GM12891 (cell line): ENCODE results near the gene NT5DC4.

ENCODE experiments used
- DNase-seq: peaks from one replicate; pipeline ENCODE4 v3.0.0; 2011; ENCODE audit warnings: low spot score; ENCODE audit not compliant: insufficient read length
- FAIRE-seq: peaks from 2 replicates; lab custom pipeline; 2011; peaks lifted over from hg19 to GRCh38; lab: Jason Lieb, UNC
- PAX5 ChIP-seq: IDR thresholded peaks from 2 replicates; pipeline ENCODE4 v1.6.1; 2011; ENCODE audit warnings: low read length, moderate library complexity, mild to moderate bottlenecking; ENCODE audit not compliant: insufficient read depth, severe bottlenecking
- POLR2A ChIP-seq: IDR thresholded peaks from 2 replicates; pipeline ENCODE4 v1.6.1; 2011; ENCODE audit warnings: low read depth, low read length, control low read depth
- POLR2AphosphoS5 ChIP-seq: IDR thresholded peaks from 2 replicates; pipeline ENCODE4 v1.6.1; 2011; ENCODE audit warnings: low read depth, low read length, control low read depth
- POU2F2 ChIP-seq: IDR thresholded peaks from 2 replicates; pipeline ENCODE4 v1.6.1; 2011; ENCODE audit warnings: low read depth, mild to moderate bottlenecking, control low read depth, low read length, moderate library complexity
- SPI1 ChIP-seq: IDR thresholded peaks from 2 replicates; pipeline ENCODE4 v1.6.1; 2011; ENCODE audit warnings: low read depth, low read length, control low read depth
- TAF1 ChIP-seq: IDR thresholded peaks from 2 replicates; pipeline ENCODE4 v1.6.1; 2011; ENCODE audit warnings: low read depth, low read length, control low read depth

Gene NT5DC4

DNA sequence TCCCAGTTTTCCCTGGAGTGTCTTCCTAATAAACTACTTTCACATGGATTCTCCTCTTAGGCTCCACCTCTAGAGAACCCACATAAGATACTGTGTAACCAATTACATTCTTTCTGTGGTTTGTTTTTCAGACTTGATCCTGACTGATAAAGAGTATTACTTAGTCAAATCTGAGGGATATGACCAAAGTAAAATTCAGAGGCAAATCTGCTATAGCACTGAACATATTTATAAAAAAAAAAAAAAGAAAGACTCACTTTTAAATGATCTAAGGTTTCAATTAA, 29.7 kb downstream of the NT5DC4 start:
- FAIRE-seq: no peak
- no peak for DNase-seq
- TF ChIP-seq POLR2A: no peak
- TF ChIP-seq POU2F2: no peak
- no peak for TF ChIP-seq POLR2AphosphoS5
- TF ChIP-seq SPI1: no peak
- no peak for TF ChIP-seq TAF1
- TF ChIP-seq PAX5: no peak

DNA sequence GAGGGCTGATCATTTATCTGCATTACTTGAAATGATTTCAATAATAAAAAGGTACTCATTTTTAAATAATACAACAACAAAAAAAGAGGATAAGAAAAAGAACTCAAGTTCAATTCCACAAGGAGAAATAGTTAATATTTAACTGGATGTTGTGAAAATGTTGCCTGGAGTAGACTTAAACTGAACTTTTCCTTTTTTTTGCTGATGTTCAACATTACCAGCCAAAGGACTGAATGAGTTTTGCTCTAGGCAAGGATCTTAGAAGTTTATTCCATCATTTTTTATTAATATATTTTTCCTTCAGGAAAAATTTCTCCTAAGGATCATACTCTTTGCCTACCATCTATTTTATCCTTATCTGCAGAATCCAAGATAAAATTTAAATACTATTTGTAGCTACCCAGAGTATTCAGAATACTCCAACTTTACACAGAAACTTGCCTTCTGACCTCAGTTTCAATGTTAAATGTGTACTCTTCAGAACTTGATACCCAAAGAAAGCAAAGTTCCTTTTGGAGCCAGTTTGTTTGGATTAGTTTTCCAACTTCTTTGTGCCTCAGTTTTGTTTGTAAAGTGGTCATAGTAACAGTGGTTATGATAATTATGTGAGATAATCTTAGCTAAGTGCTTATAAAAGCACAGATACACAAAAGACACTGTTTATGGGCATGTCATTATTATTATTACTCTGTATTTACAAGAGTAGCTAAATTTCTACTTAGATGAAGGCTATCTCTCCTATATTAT, 30.8 kb downstream of the NT5DC4 start:
- no peak for DNase-seq
- FAIRE-seq: no peak
- TF ChIP-seq TAF1 (no peak), SPI1 (no peak), POU2F2 (no peak), PAX5 (no peak), POLR2AphosphoS5 (no peak), POLR2A (no peak)

DNA sequence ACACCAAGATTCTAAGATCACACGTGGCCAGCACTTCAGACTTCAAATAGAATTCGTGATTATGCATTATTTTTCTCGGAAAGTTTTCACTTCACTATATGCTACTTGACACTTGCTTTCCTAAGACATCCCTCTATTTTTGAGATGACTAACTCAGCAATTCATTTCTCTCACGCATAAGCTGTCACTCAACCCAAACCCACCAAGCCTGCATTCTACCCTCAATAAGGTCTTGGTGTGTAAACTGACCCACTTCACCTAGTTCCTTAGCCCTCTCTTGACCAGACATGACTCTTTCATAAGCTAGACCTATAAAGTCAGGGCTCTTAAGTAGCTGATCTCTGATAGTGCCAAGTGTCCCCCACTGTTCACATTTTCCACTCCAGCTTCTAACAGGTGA, 31.8 kb downstream of the NT5DC4 start:
- DNase-seq (no peak), FAIRE-seq (no peak)
- TF ChIP-seq PAX5 (no peak), POU2F2 (no peak), SPI1 (no peak), POLR2A (no peak), TAF1 (no peak), POLR2AphosphoS5 (no peak)

DNA sequence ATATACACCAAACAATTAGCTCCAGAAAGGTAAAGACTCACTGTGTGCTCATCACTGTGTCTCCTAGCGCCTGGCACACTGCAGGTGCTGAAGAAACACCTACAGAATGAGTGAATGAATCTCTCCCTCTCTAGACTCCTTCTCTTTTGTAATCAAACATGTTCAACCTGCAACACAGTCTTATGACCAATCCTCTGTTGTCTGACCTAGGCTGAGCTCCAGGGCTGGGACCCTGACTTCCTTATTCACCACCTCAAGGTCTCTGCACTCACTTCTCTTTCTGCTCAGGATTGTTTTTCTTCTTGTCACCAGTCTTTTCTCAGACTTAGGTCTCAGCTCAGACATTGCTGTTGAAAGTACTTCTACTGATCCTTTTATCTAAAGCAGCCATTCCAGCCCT, 33.7 kb downstream of the NT5DC4 start:
- TF ChIP-seq POLR2AphosphoS5 (no peak), POLR2A (no peak), POU2F2 (no peak), PAX5 (no peak), TAF1 (no peak), SPI1 (no peak)
- no peak for DNase-seq
- no peak for FAIRE-seq

DNA sequence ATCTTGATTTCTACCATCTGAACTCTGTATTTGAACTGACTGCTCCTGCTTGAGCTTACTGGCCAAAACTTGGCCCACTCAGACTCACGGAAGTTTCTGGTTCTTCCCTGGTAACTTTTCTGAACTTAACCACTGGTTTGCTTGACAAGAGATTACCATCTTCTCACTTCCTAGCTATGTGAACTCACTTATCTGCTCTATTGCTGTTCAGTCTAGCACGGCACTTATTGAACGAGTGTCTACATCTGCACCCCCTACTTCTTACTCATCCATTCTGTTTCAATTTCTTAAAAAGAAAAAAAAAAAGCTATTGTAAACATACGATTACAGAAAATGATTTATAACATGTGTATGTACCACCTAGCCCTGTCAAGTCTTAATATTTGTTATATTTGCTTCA, 34.6 kb downstream of the NT5DC4 start:
- FAIRE-seq: no peak
- DNase-seq: no peak
- TF ChIP-seq PAX5 (no peak), POLR2A (no peak), POU2F2 (no peak), POLR2AphosphoS5 (no peak), SPI1 (no peak), TAF1 (no peak)

DNA sequence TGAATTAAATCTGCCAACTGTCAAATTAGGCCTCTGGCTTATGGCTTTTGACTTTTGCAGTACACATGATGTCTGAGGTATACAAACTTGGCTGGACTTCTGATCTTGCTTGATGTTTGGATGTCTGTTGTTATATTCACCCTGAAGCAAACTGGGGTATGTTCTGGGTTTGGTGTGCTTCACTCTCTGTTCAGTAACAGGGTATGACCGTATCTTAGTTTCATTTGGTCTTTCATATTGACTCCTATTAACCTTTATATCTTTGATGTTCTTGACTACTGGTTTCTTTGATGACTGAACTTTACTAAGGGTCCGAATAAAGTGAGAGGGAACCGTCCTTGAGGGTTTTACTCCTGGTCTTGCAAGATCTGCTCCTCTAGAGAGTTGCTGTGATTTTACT, 35.4 kb downstream of the NT5DC4 start:
- DNase-seq (no peak), FAIRE-seq (no peak)
- TF ChIP-seq POLR2AphosphoS5 (no peak), PAX5 (no peak), POLR2A (no peak), SPI1 (no peak), POU2F2 (no peak), TAF1 (no peak)

DNA sequence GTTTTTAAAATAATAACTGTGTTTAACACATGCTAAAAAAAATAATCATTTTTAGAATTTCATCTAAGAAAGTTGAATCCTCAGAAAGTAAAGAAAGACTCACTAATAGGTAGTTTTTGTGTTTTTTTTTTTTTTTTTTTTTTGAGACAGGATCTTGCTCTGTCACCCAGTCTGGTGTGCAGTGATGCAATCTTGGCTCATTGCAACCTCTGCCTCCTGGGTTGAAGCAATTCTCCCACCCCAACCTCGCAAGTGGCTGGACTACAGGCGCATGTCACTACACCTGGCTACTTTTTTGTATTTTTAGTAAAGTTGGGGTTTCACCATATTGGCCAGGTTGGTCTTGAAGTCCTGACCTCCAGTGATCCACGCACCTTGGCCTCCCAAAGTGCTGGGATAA, 36.4 kb downstream of the NT5DC4 start:
- TF ChIP-seq SPI1: no peak
- TF ChIP-seq PAX5: no peak
- no peak for TF ChIP-seq POU2F2
- no peak for TF ChIP-seq TAF1
- no peak for TF ChIP-seq POLR2A
- TF ChIP-seq POLR2AphosphoS5: no peak
- FAIRE-seq (no peak), DNase-seq (no peak)

DNA sequence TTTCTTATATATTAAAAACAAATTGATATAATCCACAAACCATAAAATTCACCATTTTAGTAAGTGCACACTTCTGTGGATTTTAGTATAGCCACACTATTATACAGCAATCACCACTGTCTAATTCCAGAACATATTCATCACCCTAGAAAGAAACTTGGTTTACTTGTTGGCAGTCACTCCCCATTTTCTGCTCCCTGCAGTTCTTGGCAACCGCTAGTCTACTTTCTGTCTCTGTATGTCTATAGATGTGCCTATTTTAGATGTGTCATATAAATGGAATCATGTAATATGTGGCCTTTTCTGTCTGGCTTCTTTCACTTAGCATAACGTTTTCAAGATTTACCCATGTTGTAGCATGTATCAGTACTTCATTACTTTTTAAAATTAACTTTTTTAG, 37.9 kb downstream of the NT5DC4 start:
- no peak for TF ChIP-seq PAX5
- no peak for FAIRE-seq

DNA sequence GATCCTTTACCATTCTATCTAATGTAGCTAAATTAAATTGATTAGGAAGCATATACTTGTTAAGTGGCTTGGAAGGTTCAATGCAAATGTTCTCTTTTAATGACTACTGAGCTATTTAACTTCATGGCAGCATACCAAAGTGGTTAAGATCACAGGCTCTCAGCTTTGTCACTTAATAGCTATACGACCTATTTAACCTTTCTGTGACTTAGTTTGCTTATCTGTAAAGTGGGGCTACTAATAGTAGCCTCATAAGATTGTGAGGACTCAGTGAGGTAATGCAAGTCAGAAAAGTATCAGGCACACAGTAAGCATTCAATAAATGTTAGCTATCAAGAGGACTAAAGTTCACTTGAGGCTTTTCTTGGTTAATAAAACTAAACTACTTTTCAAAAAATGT, 39.3 kb downstream of the NT5DC4 start:
- FAIRE-seq (no peak), DNase-seq (no peak)
- no peak for TF ChIP-seq PAX5
- no peak for TF ChIP-seq SPI1
- TF ChIP-seq POLR2AphosphoS5: no peak
- TF ChIP-seq TAF1: no peak
- no peak for TF ChIP-seq POLR2A
- TF ChIP-seq POU2F2: no peak

More for the DNA sequence above, 37.9 kb downstream of the NT5DC4 start:
- DNase-seq: no peak

DNA sequence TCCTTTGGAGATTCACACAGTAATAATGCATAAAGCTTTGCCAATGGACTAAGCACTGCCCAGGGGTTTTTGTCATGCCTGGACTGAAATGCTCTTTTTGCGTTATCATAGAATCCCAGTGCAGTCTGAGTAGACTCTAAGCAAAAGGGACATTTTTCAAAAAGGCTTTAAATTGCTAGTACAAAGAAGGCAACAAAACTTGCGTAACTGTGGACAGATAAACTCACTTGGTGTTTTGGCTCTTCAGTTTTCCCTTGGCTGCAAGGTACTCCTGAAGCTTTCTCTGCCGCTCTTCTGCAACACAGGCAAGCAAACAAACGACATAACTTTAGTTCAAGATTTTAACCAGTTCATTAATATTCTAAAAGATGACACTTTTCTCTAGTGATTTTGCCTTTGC, 41.5 kb downstream of the NT5DC4 start:
- DNase-seq: no peak
- TF ChIP-seq POU2F2: no peak
- TF ChIP-seq POLR2AphosphoS5: no peak
- TF ChIP-seq TAF1: no peak
- no peak for TF ChIP-seq POLR2A
- no peak for TF ChIP-seq PAX5
- no peak for TF ChIP-seq SPI1
- no peak for FAIRE-seq
